RPMI7951 (cell line): Measurements from ENCODE around the gene TVP23A. TPM values are rescaled to one million over a fixed set of nuclear protein-coding genes. Genes with fewer than 3 reads are reported as not detected.
"Not testable (repeated sequence)": the region's sequence is repeated elsewhere in the genome, so short reads cannot be mapped to it uniquely, and the experiment has no call there.

Experiments used
- DNase-seq: peaks from one replicate; pipeline ENCODE4 v3.0.0-alpha.2; 2012; ENCODE audit warnings: low read depth
- total RNA-seq: library from RNA; depleted of rRNA; stranded (reverse); fragments of >200 nt; shearing (Covaris generic); gene quantifications from 2 replicates; pipeline ENCODE4 v1.2.3, GENCODE V29; 2014

TVP23A gene
- total RNA-seq, 1 experiment from 2014 or later = not detected

GRCh38 chr16:10751291-10751697, 67.3 kb downstream of the TVP23A start:
- no peak for DNase-seq

- no peak for DNase-seq
Observed at GRCh38 chr16:10750793-10751192, 67.8 kb downstream of the TVP23A start.

GRCh38 chr16:10745841-10746240, 72.8 kb downstream of the TVP23A start:
- no peak for DNase-seq

GRCh38 chr16:10744370-10745030, 74.1 kb downstream of the TVP23A start:
- peak; percentile 69 for DNase-seq

- peak; percentile 95 for DNase-seq
Observed at GRCh38 chr16:10743610-10744369, 74.8 kb downstream of the TVP23A start, which contains the start of gene NUBP1. NUBP1 (plus strand) TSS chr16:10743842; CDS start chr16:10743864, 22 bp downstream.

- no peak for DNase-seq
Observed at GRCh38 chr16:10743227-10743609, 75.4 kb downstream of the TVP23A start.

GRCh38 chr16:10741844-10742243, 76.8 kb downstream of the TVP23A start:
- DNase-seq = peak; percentile 51

GRCh38 chr16:10741249-10741648, 77.3 kb downstream of the TVP23A start:
- DNase-seq = not testable (repeated sequence)

GRCh38 chr16:10740845-10741208, 77.8 kb downstream of the TVP23A start:
- no peak for DNase-seq

GRCh38 chr16:10740000-10740844, 78.4 kb downstream of the TVP23A start:
- no peak for DNase-seq

GRCh38 chr16:10738231-10739077, 80.1 kb downstream of the TVP23A start:
- DNase-seq = peak; percentile 85

GRCh38 chr16:10737068-10737625, 81.4 kb downstream of the TVP23A start:
- peak; percentile 64 for DNase-seq

GRCh38 chr16:10731790-10732189, 86.8 kb downstream of the TVP23A start:
- no peak for DNase-seq

GRCh38 chr16:10729104-10730048, 89.2 kb downstream of the TVP23A start:
- DNase-seq = peak; percentile 79

- peak; percentile 50 for DNase-seq
Observed at GRCh38 chr16:10728003-10728887, 90.3 kb downstream of the TVP23A start.
